ENCODE results near the gene PRKAG2. TPM values are rescaled to one million over a fixed set of nuclear protein-coding genes. Genes with fewer than 3 reads are reported as not detected.

Gene PRKAG2
- total RNA-seq, 1 donor from 2014 or later, result 17.7 TPM

GRCh38 chr7:151683615-151684407 is 193.1 kb downstream of the PRKAG2 start:
- intact Hi-C loops (cut with micrococcal nuclease), result no loop called here

- intact Hi-C loops (cut with micrococcal nuclease), result no loop called here
These were observed 193.9 kb downstream of the PRKAG2 start for GRCh38 chr7:151682831-151683614.

GRCh38 chr7:151681726-151682125 is 195.2 kb downstream of the PRKAG2 start:
- intact Hi-C loops (cut with micrococcal nuclease), result no loop called here

GRCh38 chr7:151680810-151681209 is 196.1 kb downstream of the PRKAG2 start:
- intact Hi-C loops (cut with micrococcal nuclease), result no loop called here

GRCh38 chr7:151679881-151680612 is 196.9 kb downstream of the PRKAG2 start:
- intact Hi-C loops (cut with micrococcal nuclease), result no loop called here

GRCh38 chr7:151679071-151679708 is 197.7 kb downstream of the PRKAG2 start:
- intact Hi-C loops (cut with micrococcal nuclease), result no loop called here

- intact Hi-C loops (cut with micrococcal nuclease), result no loop called here
These were observed 198.7 kb downstream of the PRKAG2 start for GRCh38 chr7:151678227-151678604.

GRCh38 chr7:151677581-151678226 is 199.2 kb downstream of the PRKAG2 start:
- intact Hi-C loops (cut with micrococcal nuclease), result no loop called here

GRCh38 chr7:151676759-151677158 is 200.2 kb downstream of the PRKAG2 start:
- intact Hi-C loops (cut with micrococcal nuclease), result no loop called here

GRCh38 chr7:151675196-151675920 is 201.6 kb downstream of the PRKAG2 start:
- intact Hi-C loops (cut with micrococcal nuclease), result no loop called here

- intact Hi-C loops (cut with micrococcal nuclease), result no loop called here
These were observed 202.6 kb downstream of the PRKAG2 start for GRCh38 chr7:151674161-151674920.

- intact Hi-C loops (cut with micrococcal nuclease), result no loop called here
These were observed 203.7 kb downstream of the PRKAG2 start for GRCh38 chr7:151673216-151673615.

GRCh38 chr7:151672716-151673115 is 204.2 kb downstream of the PRKAG2 start:
- intact Hi-C loops (cut with micrococcal nuclease), result no loop called here

GRCh38 chr7:151671514-151671913 is 205.4 kb downstream of the PRKAG2 start:
- intact Hi-C loops (cut with micrococcal nuclease), result no loop called here

GRCh38 chr7:151669762-151670161 is 207.2 kb downstream of the PRKAG2 start:
- intact Hi-C loops (cut with micrococcal nuclease), result no loop called here

GRCh38 chr7:151666886-151667285 is 210.0 kb downstream of the PRKAG2 start:
- intact Hi-C loops (cut with micrococcal nuclease), result no loop called here

GRCh38 chr7:151665368-151665767 is 211.5 kb downstream of the PRKAG2 start:
- intact Hi-C loops (cut with micrococcal nuclease), result no loop called here

GRCh38 chr7:151664268-151664667 is 212.6 kb downstream of the PRKAG2 start:
- intact Hi-C loops (cut with micrococcal nuclease), result no loop called here

GRCh38 chr7:151663382-151664100 is 213.4 kb downstream of the PRKAG2 start:
- intact Hi-C loops (cut with micrococcal nuclease), result no loop called here

Data from T-helper 1 cell treated with Interleukin-12 subunit alpha and Interleukin-12 subunit beta and Interleukin-4 antibody, amounts not matched to agents 30 ng/mL and 1 ng/mL, for 36 hours (primary cell).